Activated gamma-delta T cell treated with Interleukin-2 at 50 U/mL for 16 hours (primary cell): ENCODE measurements around the gene FA2H.

Experiments
- DNase-seq: peaks from one replicate; pipeline ENCODE4 v3.0.0-alpha.2; 2020

Gene FA2H

DNA sequence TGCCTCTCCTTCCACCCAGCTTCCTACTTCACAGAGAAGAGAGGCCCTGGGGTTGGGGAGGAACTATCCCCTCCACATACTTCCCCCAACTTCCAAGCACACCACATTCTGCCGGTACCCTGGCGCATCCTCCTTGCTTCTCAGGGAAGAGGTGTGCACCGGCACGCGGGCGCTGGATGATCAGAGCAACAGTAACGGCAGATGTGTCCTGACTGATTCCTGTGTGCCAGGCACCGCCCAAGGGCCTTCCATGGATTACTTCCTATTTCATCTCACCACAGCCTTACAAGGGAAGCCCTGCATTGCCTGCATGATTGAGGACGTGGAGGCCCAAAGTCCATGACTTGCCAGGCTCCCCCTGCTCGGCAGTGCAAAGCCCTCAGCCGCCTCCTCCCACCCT is 52.9 kb downstream of the FA2H start:
- no peak for DNase-seq

DNA sequence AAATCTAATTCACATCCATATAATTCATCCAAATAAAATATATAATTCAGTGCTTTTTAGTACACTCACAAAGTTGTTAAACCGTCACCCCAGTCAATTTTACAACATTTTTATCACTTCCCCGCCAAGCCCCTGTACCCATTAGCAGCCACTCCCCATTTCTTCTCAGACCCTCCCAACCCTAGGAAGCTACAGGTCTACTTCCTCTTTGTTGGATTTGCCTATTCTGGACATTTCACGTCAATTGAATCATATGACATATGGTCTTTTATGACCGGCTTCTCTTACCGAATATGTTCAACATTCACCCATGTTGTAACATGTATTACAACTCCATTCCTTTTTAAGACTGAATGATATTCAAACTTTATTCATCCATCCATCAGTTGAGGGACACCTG is 54.0 kb downstream of the FA2H start:
- DNase-seq, result no peak

DNA sequence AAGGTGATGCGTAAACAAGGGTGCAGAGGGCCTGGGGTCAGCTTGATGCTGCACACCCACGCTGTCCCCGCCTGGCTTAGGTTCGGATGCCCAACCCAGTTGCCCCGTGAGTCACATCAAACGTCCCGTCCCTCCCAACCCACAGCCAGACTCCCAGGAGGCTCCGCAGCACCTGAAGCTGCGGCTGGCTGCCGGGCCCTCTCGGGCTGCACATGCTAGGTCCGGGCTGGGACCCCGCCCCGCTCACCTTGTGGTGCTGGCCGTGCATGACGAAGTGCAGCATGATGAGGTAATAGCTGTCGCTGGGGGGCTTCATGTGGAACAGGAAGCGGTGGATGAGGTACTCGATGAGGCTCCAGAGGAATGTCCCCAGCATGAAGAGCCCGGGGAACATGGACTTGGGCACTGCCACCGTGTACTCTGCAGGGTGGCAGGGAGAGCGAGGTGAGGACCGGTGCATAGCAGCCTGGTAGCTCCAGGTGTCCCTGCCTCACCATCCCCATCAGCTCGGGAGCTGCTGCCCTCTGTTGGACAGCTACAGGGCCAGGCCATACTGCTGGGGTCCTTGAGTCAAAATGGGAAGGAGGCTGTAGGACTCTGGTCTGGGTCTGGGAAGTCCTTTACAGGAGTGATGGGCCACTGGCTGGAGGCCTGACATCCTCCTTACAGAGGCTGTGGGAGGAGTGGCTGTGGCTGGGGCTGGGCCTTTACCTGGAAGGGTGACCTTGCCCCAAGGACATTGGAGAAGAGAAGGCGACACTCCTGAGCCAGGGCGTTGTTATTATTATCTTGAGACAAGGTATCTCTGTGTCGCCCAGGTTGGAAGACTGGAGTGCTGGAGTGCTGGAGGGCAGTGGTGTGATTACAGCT is 55.6 kb downstream of the FA2H start:
- DNase-seq, result no peak

DNA sequence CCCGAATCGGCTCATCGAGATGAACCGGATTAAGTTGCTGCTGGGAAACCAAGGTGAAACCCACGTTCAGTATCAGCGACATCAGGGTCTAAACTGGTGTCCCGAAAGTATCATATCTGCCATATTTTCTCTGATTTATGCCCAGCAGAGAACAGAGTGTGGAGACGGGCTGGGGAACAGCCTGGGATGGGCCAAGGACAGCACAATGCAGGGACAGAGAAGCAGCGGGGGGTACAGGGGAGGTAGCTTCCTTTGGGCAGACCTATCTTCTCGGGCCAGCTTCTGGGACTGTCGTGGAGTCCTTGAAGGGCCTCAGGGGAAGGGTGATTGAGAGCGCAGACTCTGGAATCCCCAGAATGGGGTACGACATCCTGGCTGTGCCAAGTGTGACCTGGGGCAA is 56.5 kb downstream of the FA2H start:
- DNase-seq, result no peak

DNA sequence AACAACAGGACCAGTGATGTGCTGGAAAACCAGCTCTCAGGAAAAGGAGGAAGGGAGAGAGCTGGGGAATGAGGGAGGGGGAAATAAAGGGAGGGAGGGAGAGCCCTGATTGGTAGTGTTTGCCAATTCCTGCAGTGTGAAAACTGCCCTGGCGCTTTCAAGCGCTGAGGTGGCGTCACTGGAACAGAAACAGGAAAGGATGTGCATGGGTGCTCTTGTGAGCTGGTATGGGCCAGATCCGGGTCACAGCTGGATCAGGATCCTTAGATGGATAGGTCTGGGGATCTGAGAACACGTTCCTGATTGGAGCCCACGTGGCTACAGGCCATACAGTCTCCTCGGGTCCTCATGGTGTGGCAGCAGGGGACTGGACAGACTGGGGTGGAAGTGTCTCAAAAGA is 57.3 kb downstream of the FA2H start:
- DNase-seq, result no peak

DNA sequence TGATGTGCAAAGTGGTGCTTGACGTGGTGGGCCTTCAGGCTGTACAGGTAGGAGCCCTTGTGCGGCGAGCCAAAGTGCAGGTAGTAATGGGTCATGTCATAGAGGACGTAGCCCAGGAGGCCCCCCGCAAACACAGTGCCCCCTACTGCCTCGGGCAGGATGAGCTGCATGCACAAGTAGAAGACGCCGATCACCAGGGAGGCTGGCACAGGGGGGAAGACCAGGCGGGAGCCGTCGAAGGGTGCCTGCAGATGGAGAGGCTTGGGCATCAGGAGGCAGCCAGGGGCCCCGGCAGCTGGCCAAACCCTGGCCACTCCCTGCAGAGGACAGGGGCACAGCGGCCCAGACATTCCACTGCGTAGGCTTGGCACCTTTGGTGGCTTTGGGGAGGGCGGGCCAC is 58.3 kb downstream of the FA2H start:
- DNase-seq, result no peak

DNA sequence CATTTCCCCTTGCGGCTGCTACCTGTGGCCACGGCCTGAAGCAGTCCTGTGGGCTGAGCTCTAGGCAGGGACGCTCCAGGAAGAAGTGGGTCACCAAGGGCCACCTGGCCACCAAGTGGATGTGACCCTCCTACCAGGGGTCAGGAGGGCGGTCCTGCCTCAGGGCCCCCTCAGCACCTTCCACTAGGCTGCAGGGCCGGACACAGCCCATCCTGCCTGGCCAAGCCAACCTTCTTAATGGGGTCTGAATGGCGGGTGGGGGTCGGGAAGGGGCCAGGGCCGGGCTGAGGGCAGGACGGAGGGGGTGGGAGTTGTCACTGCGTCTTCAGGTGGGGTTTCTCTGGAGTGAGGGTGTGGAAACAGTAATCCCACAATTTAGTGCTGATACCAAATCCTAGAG is 60.7 kb downstream of the FA2H start:
- DNase-seq, result no peak

DNA sequence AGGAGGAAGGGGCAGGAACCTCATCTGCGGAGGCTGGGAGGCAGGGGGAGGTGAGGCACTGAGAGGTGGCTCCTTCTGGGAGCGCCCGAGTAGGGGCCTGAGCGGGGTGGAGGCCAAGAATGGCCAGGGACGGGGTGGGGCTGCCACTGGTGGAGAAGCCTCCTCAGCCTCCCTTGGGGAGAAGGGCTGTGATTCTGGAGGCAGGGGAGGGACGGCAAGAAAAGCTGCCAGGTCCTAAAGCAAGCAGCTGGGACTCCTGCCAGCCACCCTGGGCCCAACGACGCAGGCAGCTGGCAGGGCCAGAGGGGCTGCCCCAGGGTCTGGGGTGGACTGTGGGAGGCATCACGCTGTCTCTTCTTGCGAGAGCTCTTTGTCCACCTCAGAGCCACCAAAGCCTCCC is 61.3 kb downstream of the FA2H start:
- DNase-seq, result no peak

DNA sequence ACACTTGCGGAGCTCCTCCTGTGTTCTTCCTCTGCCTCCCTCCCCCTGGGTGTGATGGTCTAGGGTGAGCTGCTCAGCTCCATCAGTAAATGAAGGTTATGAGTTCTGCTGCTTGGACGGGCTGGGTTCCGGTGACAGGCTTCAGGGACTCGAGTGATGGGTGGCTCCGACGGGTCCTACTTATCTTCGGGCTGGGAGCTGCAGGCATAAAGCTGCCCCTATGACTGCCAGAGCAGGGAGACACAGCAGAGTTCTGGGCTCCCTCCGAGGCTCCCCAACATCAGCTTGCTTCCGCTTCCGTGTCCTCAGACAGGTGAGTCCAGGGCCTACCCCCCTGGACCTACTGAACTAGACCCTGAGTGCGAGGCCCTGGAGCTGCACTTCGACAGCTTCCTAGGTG is 62.7 kb downstream of the FA2H start:
- DNase-seq, result no peak

DNA sequence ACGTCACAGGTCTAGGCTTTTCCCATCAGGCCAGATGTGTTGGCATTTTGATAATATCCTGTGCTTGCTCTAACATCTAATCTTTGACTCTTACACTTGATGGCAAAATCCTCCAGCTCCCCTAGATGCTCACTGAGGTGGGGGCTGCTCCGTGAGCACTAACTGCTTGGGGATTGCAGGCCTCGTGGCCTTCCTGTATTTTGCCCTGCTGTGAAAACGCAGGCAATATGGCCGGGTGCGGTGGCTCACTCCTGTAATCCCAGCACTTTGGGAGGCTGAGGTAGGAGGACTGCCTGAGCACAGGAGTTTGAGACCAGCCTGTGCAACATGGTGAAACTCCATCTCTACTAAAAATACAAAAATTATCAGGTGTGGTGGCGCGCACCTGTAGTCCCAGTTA is 64.2 kb downstream of the FA2H start:
- no peak for DNase-seq

DNA sequence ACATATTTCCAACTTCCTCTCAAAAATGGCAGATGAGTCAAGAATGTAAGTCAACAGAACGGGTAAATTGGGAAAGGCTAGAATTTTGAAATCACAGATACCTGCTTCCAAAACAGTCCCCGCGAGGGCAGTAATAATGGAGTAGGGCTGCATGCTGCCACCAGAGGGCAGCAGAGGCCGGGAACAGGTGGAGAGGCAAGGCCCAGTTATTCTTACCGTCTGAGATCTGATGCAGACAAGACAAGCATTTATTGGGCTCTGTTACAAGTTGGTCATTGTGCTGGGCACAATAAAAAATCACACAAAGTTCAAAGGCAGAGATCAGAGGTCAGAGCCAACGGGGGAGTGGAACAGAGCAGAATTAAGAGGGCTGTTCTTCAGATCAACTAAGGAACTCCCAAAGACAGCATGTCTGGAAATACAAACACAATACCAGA is 65.2 kb downstream of the FA2H start:
- peak; percentile 83 for DNase-seq

DNA sequence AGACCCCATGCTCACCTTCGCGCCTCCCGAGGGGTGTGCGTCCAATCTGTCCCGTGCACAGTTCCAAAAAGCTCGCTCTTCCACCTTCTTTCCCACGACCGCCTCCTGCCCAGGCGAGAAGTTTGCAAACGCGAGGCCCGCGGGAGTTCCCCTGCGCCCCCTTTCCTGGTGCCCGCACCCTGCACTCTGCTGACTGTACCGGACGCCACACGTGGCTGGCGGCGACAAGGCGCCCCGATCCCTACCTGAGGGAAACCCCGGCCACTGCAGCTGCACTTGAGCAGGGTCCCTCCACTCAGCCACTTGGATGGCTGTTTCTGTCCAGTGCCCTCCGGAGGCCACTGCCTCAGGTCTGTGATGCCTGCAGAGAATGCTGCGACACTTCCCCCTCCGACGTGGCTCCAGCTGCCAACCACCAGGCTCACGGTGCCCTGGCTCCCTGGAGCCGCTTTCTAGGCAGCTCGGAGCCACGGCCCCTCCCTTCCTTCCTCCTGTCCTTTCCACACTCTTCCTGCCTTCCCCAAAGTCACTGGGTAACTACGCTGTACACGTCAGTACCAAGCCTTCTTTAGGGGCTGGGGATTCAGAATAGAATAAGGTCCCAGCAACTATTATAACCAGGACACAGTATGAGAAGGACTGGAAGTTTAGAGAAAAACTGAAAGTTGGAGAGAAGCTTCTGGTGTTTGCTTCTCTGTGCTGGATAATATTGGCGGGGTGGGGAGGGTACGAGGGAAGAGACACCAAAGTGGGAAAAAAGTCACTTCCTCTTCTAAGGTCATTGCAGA is 74.0 kb downstream of the FA2H start, which contains the start of gene MLKL:
Gene MLKL, minus strand, starts transcription at position 425 of the 788 bp plus-strand sequence. CDS start 5,105 bp downstream, outside the sequence.
- DNase-seq, result peak; percentile 58

DNA sequence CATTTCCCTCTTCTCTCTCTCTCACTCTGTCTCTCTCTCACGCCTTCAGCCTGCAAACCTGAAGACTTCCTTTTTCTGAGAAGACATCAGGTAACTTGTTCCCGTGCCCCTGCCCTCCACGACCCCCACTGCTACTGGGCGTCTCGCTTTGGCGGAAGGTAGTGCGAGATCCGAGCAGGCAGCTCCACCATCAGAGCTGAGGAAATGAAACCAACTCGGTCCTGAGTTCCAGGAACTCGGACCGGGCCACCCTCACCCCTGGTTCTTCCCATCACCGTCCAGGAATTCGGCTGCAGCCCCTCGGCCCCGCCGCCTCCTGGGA is 74.5 kb downstream of the FA2H start:
- DNase-seq, result peak; percentile 22

DNA sequence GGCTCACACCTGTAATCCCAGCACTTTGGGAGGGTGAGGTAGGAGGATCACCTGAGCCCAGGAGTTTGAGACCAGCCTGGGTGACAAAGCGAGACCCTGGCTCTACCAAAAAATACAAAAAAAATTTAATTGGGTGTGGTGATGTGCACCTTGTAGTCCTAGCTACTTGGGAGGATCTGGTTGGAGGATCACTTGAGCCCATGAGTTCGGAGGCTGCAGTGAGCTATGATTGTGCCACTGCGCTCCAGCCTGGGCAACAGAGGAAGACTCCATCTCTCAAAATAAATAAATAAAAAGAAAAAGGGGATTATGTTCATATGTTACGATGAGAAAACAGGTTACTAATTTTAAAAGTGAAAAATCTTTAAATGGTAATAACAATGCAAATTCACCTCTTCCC is 75.0 kb downstream of the FA2H start:
- DNase-seq, result no peak

DNA sequence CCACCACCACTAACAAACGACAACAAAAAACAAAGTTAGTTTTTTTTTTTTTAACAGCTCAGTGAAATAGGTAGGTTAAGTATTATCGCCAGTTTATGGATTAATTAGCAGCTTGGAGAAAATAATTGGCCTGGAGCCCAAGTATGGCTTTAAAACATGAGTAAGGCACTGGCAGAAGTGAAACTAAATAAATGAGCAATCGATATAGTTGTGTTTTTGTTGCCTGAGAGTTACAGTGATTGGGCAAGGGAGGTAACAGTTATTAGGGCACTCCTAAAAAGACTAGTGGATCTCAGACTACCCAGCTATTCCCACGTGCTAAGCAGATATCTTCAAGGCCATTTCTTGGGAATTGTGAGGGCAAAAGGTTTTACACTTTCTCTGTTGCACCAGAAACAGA is 76.4 kb downstream of the FA2H start:
- no peak for DNase-seq

DNA sequence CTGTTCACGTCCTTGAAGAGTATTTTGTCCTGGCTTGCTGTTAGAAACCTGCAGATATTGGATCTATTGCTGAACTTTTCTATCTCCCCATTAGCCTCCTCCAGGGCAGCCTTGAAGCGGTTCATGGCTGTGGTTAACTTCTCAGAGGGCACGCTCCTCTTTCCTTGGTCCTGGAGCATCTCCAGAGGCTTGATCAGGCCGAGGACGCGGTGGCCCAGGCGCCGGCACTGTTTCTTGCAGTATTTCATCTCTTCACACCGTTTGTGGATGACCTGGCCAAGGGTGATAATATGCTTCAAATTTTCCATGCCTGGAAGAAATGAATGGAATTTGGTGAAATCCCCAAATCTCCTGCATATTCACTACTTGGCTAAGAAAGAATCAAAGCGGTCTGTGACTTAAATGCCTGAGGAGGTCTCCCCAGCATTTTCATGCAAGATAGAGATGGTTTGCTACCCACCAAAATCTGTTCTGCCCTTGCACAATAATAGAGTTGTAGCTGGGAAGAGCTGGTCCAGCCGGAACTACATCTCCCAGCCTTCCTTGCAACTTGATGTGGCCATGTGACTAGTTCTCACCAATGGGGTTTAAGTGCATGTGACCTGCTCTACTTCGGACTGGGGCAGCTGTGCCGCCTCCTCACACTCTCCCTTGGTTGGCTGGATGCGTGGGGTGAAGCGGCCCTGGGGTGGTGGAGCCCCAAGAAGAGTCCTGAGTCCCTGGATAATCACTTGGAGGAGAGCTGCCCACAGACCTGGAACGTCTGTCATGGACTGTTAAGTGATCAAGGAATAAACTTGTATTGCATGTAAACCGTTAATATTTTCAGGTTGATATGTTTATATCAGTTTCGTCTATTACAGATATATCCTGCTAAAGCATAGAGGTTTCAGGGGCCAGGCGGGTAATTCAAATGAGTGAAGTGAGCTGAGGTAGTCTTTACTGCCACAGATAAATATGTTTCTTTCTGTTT is 78.9 kb downstream of the FA2H start:
- peak; percentile 47 for DNase-seq

DNA sequence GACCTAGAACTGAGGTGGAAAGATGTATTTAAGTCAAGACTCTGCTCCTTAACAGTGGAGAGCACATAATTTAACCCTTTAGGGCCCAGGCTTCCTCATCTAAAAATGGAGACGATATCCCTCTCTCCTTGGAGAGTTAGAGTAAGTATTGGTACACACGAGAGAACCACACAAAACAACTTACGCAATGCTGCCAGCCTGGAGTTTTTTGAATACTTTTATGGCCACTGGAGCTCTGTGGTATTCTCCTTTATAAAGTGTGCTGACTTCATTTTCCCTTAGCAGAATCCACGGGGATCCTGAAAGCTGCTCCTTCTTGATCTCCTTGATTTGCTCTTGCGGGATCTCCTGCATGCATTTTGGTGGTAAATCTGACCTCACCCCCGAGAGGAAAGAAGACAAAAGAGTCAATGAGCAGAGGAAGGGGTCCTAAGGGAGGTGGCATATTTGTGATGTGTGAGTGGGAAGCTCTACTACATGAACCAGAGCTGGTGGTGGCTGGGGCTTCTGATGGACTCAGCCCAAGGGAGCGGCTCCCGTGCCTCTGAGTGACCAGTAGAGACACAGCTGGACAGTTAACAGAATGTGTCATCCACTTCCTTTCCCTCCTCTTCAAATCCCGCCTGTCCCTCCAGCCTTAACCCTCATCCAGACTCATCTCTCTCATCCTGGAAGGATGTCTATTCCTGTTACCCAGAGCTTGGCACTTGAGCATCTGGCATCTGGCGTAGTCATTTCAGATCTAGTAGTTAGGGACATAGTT is 83.3 kb downstream of the FA2H start:
- no peak for DNase-seq

DNA sequence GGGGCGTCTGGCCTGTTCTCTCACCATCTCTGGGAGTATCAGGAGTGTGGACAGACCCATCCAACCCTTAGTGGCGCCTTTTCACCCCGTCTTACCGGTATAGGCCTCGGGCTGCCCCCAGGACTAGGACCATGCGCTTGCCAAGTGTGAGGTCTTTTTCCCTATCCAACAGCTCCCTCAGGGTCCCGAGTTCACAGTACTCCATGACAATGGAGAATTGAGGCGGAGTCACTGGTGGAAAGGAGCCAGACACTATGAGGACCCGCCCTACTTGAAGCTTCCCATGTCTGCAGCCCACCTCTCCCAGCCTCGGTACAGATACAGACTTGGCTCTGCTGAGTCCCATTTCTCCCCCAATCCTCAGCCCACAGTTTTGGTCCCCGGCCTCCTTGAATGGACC is 92.1 kb downstream of the FA2H start:
- no peak for DNase-seq

DNA sequence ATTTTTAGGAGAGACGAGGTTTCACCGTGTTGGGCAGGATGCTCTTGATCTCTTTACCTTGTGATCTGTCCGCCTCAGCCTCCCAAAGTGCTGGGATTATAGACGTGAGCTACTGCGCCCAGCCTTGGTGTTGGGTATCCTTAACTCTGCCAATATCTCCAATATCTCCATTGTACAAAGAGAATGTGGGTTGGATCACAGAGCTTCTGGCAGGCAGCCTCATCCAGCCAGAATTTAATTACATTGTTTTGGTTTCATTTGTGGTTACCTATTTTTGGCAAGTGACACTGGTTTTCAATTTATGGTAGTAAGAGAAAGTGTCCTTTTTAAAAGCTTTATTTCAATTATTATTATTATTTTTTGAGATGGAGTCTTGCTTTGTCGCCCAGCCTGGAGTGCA is 93.9 kb downstream of the FA2H start:
- DNase-seq, result no peak

DNA sequence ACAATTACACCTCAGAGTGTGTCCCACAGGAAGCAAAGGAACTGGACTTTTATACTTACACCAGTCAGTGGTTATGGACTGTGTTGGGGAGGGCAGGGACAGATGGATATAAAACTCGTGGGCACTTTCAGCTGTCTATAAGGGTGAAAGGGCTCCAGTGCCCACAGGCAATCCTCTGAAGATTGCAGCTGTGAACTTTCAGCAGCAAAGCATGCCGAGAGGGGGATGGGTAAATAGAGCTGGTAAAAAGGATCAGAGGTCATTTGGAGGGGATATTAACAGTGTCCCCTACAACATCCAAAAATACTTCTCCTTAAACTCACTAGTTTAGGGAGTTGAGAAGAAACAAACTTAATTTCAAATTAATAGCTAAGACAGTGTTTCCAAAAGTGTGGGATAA is 94.6 kb downstream of the FA2H start:
- DNase-seq, result no peak

DNA sequence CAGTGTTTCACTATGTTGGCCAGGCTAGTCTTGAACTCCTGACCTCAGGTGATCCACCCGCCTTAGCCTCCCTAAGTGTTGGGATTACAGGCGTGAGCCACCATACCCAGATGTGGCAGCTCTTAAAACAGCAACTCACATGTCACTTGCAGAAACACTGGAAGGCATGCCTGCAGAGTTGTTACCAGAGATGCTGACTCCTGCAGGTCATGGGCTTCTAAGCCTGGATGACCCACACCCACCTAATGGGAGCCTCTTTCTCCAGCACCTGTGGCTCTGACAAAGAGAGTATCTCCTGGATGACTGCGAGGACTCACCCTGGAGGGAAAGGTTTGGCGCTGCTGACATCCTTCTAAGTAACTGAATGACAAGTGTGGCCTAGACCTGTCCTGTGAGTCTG is 96.8 kb downstream of the FA2H start:
- no peak for DNase-seq

DNA sequence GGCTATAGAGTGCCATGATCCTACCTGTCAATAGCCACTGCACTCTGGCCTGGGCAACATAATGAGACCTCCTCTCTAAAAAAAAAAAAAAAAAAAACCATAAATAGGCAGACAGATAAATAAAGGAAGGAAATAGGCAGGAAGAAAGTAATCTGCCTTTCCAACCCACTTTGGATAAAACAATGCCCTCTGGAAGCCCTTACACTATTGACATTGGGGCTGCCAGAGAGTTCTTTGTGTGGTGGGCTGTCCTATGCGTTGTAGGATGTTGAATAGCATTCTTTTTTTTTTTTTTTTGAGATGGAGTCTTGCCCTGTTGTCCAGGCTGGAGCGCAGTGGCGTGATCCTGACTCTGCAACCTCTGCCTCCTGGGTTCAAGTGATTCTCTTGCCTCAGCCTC is 100.7 kb downstream of the FA2H start:
- no peak for DNase-seq
